Measurements from ENCODE around the gene GLT1D1. TPM values are rescaled to one million over a fixed set of nuclear protein-coding genes. Genes with fewer than 3 reads are reported as not detected.

GLT1D1 gene
- total RNA-seq, 4 donors from 2014 or later = 0.26 to 3.6 (median 2.9) TPM; not detected in 1

- TF ChIP-seq POLR2A (IDR thresholded peaks at IDR 0.05) (no peak), CTCF (IDR thresholded peaks at IDR 0.05) (no peak)
Observed at GRCh38 chr12:128813883-128814282, 39.4 kb upstream of the GLT1D1 start.

GRCh38 chr12:128814411-128815261 lies 38.6 kb upstream of the GLT1D1 start:
- Histone ChIP-seq H3K27me3 (no peaks in the 10 kb centered on the region), H3K27ac (no peak overlapping the region), H3K9me3 (no peaks in the 10 kb centered on the region), H3K36me3 (no peaks in the 10 kb centered on the region), H3K4me1 (peaks cover 0 to 10% of the 10 kb centered on the region in 2 donors), H3K4me3 (no peak overlapping the region)
- no peak for DNase-seq
- intact Hi-C loops (cut with DNase I; ENCODE audit: low total_unique reads) = no loop called here
- no peak for TF ChIP-seq POLR2A (IDR thresholded peaks at IDR 0.05)
- TF ChIP-seq CTCF (IDR thresholded peaks at IDR 0.05) = no peak

More at GRCh38 chr12:128813883-128814282, 39.4 kb upstream of the GLT1D1 start:
- H3K4me1 ChIP-seq = peaks cover 0 to 10% of the 10 kb centered on the region in 2 donors
- H3K9me3 ChIP-seq = no peaks in the 10 kb centered on the region
- no peak for DNase-seq
- H3K36me3 ChIP-seq = no peaks in the 10 kb centered on the region
- intact Hi-C loops (cut with DNase I; ENCODE audit: low total_unique reads) = no loop called here
- no peak overlapping the region for H3K27ac ChIP-seq
- no peaks in the 10 kb centered on the region for H3K27me3 ChIP-seq
- H3K4me3 ChIP-seq = no peak overlapping the region

DNA sequence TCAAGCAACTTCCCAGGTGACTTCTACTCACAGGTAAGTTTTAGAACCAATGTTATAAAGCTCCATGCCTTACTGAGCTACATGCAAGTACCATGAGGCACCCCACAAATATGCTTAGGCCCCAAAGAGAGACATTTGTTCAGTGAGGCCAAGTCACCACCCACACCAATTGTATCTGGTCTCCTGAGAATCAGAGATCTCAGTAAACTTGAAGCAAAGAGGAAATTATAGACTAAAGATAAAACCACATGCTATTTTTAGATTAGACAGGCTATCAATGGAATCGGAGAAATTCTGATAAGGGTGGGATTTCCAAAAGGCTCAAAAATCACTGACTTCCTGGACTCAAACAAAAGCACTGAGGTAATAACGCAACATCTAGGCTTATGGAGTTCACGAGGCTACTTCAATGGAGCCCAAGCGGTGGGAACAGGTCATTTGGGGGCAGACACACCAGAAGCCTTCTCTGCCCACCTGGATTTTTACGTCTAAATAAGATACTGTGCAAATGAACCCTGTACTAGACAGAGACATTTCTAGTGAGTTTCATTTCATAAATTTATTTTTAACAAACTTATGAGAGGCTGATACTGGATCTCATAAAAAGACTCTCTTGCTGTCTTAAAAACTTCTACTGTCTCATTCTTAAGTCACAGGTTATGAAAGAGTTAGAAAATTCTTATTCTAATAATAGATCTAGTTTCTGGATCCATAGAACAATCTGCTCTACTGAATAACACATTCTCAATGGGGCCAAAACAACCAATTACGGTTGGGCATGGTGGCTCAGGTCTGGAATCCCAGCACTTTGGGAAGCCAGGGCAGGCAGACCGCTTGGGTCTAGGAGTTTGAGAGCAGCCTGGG lies 37.3 kb upstream of the GLT1D1 start:
- TF ChIP-seq CTCF (IDR thresholded peaks at IDR 0.05) = no peak
- TF ChIP-seq POLR2A (IDR thresholded peaks at IDR 0.05) = no peak
- intact Hi-C loops (cut with DNase I; ENCODE audit: low total_unique reads) = no loop called here
- no peaks in the 10 kb centered on the region for H3K27me3 ChIP-seq
- DNase-seq = no peak
- H3K27ac ChIP-seq = peak overlapping the region in 1 of 2 donors; percentile 84
- H3K9me3 ChIP-seq = no peaks in the 10 kb centered on the region
- H3K4me3 ChIP-seq = no peak overlapping the region
- peaks cover 0 to 10% of the 10 kb centered on the region in 2 donors for H3K4me1 ChIP-seq
- no peaks in the 10 kb centered on the region for H3K36me3 ChIP-seq

DNA sequence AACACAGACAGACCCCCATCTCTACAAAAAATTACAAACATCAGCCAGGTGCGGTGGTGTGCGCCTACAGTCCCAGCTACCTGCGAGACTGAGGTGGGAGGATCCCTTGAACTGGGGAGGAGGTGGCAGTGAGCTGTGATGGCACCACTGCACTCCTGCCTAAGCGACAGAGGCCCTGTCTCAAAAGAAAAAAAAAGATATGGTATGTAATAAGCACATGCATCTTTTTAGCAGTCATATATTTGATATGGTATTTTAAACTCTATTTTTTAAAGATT lies 36.7 kb upstream of the GLT1D1 start:
- no peak for DNase-seq
- intact Hi-C loops (cut with DNase I; ENCODE audit: low total_unique reads) = no loop called here
- Histone ChIP-seq H3K9me3 (no peaks in the 10 kb centered on the region), H3K27ac (peak overlapping the region in 1 of 2 donors; percentile 84), H3K27me3 (no peaks in the 10 kb centered on the region), H3K4me3 (no peak overlapping the region), H3K4me1 (peaks cover 0 to 10% of the 10 kb centered on the region in 2 donors), H3K36me3 (no peaks in the 10 kb centered on the region)
- TF ChIP-seq POLR2A (IDR thresholded peaks at IDR 0.05) = no peak
- no peak for TF ChIP-seq CTCF (IDR thresholded peaks at IDR 0.05)

All from uterus (tissue), 4 donors.